SK-N-MC (cell line): Measurements from ENCODE around the gene FAM72B.
"Not testable (repeated sequence)": the region's sequence is repeated elsewhere in the genome, so short reads cannot be mapped to it uniquely, and the experiment has no call there.

ENCODE experiments used
- EZH2 ChIP-seq: fragments of 200-600 bp; sonication (generic); IDR thresholded peaks from one replicate; pipeline ENCODE4 v1.6.1; 2017; ENCODE audit warnings: antibody characterized with exemption
- FOXP2 ChIP-seq: optimal IDR thresholded peaks from 2 replicates; pipeline ENCODE3; 2011; ENCODE audit warnings: mild to moderate bottlenecking, moderate library complexity; ENCODE audit not compliant: insufficient read depth; ENCODE audit errors: extremely low read length, control extremely low read depth
- POLR2AphosphoS5 ChIP-seq: IDR thresholded peaks from 2 replicates; pipeline ENCODE4 v1.6.1; 2012; ENCODE audit warnings: mild to moderate bottlenecking, low read depth, low read length, borderline replicate concordance

DNA sequence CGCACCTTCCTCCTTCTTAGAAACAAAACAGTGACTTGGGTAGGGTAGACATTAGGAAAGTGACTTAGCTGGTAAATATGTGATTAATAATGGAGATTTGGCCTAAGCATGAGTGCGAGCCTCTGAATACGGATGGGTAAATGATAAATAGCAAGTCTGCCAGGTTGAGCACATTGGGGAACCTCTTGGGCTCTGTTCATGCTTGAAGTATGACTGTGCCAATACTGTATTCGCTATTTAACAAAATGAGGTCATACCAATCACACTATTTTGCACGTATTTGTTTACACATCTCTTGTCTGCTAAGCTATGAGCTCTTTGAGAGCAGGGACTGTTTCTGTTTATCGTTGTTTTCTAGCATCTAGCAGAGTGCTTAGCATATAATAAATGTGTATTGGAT is 24.2 kb upstream of the FAM72B start:
- TF ChIP-seq EZH2, POLR2AphosphoS5, FOXP2: not testable (repeated sequence)
